NCI-H345 treated with DMSO at 0.1 percent for 48 hours (cell line): ENCODE results near the gene CHD1.

ENCODE experiments used
- DNase-seq: peaks from one replicate; lab custom pipeline; 2025; ENCODE audit not compliant: unreplicated experiment; lab: John Stamatoyannopoulos, UW

CHD1 gene

DNA sequence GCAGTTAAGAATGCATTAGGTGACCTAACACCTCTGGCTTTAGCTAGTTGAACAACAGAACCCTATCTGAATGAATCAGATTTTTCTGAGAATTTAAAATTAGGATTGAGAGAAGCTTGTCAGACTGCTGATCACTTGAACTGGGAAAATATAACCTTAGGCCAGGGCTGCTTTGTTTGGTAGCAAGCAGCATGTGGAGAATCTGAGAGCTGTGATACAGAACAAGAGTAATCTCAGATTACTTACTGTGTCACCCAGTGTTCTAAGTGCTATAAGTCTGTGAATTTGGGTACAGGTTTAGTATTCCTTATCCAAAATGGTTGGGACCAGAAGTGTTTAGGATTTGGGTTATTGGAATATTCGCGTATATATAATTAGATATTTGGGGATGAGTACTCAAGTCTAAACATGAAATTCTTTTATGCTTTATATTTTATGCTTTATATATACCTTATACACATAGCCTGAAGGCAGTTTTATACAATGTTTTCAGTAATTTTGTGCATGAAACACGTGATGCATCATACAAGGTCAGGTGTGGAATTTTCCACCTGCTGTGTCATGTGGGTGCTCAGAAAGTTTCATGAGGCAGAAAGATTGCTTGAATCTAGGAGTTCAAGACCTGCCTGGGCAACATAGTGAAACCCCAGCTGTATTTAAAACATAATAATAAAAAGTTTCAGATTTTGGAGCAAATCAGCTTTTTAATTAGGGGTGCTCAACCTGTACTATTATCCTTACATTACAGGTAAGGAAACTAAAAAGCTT, 8.3 kb upstream of the CHD1 start:
- no peak for DNase-seq

DNA sequence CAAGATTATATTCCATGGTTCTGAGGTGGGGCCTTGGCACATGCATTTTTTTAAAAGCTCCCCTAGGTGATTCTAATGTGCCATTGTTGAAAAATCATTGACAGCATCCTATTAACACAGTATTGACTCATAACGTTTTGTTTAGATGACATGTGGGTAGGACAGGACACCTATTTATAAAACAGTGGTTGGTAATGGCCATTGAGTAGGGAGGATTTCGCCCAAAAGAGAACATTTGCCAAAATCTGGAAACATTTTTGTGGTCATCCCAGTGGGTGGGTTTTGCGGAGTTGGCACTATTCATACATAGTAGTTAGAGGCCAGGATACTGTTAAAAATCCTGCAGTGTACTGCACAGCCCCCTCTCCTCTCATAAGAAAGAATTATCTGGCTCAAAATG, 6.4 kb upstream of the CHD1 start:
- no peak for DNase-seq

DNA sequence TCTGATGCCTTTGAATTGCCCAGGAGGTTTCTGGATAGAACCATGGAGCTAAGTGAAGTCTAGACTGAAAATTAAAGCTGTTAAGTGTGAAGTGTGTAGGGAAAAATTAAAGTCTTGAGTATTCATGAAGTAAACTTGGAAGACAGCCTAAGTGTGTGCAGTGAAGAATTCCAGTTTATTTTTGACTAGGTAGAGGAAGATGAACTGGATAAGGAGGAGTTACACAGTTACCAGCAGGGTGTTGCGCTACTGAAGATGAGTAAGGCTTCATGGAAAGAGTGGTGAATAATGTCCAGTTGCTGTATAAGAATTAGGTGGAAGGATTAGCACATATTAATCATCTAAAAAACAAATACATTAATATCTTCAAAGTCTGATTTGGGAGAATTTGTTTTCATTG, 5.7 kb upstream of the CHD1 start:
- DNase-seq: no peak

DNA sequence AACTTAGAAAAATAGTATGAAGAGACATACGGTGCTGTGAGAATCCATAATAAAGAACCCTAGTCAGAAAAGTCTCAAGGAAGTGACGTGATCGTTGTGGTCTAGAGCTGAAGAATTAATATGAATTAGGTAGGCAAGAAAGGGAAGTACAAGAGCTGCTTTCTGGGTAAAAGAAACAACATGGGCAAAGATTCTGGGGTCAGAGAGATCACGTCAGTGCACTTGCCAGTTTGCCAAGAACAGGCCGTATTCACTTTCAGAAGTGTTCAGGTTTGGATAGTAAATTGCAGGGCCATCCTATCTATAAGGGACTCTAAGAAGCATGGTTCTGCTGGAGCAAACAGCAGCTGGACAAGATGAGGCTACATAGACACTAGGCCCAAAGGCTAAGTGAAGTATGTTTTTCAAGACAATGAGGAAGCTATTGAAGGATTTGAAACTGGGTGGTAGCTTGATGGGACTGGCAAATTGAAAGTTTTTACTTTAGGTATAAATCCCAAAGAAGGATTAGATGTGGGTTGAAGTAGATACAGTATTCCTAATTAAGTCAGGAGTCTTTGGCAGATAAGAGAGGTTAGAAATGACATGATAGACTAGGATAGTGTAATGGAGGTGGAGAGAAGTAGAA, 4.8 kb upstream of the CHD1 start:
- no peak for DNase-seq

DNA sequence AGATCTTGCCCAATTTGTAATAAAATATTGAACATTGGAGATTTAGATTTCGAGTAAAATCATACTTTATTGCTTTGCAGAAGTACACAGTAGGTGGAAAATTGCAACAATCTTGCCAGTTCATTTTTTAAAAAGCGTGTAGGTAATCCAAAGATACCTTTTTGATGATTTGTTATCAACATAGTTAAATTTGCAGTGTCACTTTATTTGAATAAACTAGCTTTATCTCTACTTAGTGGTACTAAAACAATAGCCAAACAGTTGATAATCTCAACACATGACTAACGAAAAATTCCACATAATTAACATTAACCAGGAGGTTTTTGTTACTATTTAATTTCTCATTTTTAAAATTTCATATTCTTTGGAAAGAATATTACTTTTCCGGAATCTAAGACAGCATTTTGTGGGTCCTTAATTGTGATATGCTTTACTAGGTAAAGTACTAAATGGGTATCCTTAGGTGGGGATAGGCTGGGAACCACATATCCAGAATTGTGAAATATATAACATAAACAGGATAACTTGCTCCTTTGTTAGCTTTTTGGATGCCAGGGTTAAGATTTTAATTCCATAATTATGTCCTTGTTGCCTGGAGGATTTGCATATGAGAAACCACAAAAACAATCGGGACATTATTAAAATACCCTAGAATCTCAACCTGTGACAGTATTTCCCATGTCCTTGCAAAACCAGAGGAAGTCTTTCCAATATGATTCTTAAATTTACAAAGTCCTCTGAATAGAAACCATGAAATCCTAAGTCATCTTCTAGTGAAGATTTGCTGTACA, 2.4 kb upstream of the CHD1 start:
- no peak for DNase-seq

DNA sequence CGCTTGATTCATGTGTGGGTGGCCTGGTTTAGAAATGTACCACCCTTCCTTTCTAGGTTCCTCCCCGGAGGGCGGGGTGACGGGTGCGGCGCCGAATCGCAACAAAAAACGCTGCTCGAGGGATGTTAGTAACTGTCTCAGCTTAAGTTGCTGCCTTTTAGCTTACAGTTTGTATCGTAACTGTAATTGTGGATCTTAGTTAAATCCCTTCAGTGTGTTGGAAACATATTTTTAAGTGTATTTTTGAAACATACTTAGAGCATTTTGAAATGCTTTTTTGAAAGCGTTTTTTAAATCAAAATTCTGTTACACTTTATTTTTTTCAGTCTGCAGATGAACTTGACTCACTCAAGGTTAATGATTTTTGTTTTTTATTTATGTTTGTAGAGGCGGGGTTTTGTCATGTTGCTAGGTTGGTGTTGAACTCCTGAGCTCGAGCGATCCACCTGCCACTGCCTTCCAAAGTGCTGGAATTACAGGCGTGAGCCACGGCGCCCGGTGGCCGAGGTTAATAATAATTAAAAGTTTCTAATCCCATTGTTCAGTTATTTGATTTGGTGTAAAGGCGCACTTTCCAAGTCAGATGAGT, 997 bp upstream of the CHD1 start:
- no peak for DNase-seq

DNA sequence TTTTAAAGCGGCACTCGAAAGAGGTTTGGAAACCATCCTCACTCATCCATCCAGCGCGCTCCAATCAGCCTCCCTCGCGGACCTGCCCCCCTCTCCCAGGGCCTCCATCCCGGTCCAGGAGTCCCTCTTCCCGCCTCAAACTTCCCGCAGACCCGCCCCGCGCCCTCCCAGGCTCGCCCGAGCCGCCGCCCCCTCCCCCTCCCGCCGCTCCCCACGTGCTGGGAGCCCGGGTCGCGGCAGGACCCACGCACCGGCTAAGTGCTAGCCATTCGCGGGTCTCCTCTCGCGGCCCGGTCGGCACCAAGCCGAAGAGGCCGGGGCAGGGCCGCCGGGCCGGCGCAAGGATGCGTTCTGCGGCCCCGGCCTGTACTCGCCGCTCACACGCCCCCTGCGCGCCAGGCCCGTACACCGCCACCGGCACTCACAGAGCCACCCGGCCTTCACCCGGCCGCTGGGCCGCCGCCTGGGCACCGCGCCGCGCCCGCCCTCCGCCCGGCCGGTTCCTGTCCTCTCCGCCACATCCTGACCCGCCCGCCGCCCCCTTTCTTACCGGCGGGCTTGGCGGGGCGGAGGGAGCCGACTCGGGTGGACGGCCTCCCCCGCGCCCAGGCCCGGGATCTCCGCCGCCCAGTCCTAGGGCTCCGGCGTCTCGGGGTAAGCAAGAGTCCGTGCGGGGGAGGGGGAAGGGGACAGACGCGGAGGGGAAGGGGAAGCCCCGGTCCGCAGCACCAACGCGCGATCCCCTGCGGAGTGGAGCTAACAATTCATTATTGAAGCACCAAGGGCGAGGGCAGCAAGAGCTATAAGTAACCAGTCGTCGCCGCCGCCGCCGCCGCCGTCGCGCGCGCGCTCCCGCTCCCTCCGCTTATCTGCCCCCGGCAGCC, 576 bp downstream of the CHD1 start:
- DNase-seq: peak; percentile 30

DNA sequence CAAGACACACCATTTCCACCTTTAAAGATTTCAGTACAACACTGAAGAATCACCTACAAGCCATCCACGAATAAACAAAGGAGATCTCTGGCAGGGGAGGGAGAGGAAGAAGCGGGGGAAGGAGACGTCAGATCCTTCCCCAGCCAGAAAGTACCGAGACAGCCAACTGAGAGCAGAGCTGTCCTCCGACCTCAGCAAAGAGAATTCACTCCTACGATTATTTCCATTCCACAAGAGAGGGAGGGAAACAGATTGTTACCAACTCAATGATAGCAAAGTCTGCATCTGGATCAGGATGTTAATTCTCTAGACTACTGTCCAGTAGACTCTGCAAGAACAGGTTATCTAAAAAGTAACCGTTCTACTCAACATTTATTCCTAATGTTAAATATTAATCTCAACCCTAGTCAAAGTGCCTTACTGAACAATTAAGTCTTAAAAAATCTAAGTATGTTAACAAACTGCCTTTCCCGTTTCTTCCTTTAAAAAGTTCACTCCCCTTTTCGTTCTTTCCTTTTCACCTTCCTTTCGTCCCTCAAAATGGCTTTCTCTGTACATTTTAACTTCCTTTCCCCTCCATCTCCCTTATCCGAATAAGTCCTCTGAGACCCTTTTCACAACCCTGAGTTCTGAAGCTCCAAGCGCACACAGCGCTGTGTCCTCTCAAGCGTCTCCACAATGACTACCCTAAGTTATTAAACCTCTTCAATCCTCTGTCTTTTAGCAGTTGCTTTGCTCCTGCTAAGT, 1.4 kb downstream of the CHD1 start:
- no peak for DNase-seq

DNA sequence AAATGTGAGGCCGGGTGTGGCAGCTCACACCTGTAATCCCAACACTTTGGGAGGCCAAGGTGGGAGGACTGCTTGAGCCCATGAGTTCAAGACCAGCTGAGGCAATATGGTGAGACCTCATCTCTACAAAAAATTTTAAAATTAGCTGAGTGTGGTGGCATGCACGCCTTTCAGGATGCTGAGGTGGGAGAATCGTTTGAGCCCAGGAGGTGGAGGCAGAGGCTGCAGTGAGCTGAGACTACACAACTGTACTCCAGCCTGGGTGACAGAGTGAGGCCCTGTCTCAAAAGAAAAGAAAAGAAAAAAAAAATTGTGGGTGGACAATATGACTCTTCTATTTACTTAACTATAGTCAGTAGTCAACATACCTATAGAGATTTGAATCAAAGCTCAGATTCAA, 4.8 kb downstream of the CHD1 start:
- DNase-seq: no peak

DNA sequence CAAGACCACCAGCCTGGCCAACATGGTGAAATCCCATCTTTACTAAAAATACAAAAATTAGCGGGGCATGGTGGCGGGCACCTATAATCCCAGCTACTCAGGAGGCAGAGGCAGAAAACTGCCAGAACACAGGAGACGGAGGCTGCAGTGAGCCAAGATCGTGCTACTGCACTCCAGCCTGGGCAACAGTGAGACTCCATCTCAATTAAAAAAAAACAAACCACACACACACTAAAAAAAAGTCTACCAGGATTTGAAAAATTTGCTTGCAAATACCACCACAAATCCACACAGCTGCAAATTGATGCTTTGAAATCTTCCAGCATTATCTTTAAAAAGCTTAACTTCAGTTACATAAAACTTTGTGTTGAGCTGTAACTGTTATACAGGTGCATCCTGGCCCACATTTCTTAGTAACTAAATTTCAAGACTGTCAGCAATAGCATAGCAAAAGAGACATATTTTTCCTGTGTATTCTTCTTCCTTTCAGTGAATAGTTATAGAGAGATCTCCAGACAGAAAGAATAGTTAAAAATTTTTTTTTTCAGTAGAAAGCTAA, 6.8 kb downstream of the CHD1 start:
- no peak for DNase-seq

DNA sequence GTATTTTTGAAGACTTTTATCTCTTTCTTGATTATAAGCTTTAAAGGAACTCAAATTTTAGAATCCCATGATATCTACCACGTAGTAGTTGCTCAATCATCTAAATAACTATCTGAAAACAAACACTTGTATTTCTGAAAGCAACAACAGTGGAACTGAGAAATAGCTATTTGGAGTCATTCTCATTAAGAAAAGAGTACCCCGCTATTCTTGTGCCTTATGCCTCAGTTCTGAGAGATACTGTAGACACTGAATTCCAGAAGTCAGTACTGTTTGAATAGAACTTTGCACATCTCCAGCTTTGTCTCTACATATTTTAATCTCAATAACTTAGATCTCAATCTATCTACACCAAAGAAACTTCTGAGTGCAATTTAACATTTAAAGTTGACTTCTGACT, 11.4 kb downstream of the CHD1 start:
- no peak for DNase-seq

DNA sequence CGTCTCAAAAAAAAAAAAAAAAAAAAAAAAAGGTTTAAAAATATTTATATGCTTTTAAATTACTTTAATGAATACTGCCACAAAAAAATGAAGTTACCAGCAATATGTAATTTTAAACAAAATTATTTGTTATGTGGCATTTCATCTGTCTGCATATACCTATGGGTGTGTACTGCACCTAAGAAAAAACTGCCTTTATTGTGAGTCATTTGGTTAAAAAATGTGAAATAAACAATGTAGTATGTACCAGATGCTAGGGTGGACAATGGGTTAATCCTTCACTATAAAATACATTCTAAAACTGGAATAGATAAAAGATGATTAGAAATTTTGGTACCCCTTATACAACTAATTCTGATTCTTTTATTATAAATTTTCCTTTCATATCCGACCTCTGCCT, 12.3 kb downstream of the CHD1 start:
- DNase-seq: no peak

DNA sequence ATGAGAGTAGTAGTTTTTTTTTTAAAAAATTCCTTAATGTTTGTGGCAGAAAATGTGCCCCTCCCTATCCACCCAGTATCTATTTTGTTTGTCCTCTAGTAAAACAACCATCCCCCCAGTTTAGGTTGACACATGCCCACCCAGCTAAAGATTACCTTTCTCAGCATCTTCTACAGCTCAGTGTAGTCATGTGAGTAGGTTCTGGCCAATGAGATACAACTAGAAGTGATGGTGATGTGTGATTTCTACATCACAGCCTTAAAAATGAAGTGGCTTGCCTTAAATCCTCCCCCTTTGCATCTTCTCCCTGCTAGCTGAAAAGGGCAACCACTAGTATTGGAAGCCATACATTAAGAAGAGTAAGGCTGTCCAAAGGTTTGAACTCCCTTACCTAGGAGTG, 14.9 kb downstream of the CHD1 start:
- DNase-seq: no peak

DNA sequence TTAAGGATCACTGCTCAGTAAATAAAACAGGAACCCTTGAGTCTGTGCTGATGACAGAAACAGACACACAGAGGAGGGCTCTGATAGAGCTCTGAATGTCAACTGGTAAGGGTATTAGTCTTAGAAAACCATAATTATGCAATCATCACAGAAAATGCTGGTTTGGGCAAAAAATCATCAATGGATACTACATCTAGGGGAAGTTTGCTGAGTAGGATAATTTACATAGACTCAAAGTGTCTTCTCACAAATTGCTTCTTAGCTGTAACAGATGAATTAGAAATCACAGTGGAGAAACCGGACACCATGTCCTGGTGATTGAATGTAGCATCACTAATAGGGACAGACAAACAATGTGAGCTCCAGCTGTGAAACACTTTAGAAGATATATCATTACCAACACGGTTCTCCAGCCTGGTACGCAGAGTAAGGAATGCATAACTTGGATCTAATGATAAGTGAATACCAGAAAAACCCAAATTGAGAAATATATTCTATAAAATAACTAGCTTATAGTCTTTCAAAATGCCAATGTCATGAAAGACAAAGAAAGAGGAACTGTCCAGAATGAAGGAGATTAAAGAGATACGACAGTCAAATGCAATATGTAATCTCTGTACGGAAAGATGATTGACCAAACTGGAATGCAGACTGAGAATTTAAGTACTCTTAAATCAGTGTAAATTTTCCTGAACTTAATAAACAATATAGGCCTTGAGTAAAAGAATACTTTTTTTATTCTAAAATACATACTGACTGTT, 17.3 kb downstream of the CHD1 start:
- DNase-seq: peak; percentile 29

DNA sequence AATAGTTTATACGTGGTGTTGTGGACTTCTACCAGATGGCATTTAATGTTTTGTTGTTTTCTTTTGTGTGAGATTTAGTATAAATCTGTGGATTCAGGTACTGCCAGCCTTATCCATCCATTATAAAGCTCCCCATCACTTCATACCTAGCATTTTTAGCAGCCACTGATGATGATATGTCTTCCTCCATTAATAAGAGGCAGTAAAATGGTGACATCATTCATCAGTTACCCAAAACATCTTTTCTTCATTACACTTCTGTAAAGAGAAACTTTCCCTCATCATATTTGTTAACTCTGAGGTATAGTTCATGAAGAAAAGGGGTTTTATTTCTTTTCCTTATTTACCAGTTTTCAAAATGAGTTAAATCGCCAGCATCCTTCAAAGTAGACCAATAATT, 19.4 kb downstream of the CHD1 start:
- DNase-seq: no peak

DNA sequence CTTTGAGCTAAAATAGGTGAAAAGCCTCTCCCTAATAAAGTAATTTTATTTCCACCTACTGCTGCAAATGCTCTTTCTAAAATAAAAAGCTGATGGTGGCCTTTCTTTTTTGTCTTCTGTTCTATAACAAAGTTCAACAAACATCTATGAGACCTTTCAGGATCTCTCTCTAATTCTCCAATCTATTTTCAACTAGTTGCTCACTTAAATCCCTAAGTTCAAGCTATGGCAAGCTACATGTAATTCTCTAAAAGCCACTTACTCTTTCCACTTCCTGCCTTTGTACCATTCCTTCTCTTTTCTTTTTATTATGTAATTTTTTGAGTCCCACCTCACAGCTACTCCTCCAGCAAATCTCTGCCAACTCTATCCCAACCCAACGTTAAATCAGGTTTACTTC, 20.9 kb downstream of the CHD1 start:
- no peak for DNase-seq

DNA sequence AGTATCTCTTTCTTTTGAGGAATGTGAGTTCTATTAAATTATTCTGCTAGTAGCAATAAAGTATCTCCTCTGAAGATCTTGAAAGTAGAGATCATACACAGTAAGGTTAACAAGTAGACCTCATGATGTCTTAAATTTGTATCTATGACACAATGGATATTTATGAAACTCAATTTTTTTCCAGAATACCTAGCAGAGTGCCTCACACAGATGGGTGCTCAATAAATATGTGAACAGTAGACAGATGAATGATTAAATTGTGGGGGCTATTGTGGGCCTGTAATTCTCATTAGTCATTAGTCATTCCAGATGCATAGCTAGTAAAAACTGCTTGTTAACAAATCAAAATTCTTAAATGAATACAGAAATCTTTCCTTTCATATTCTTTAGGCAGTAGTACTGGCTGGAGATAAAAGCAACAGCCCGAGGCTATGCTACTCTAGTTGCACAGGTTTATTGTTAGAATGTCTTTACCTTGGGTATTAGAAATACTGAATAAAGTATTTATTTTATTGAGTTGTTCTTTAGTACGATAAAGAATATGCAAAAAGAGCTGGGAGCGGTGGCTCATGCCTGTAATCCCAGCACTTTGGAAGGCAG, 22.0 kb downstream of the CHD1 start:
- no peak for DNase-seq

DNA sequence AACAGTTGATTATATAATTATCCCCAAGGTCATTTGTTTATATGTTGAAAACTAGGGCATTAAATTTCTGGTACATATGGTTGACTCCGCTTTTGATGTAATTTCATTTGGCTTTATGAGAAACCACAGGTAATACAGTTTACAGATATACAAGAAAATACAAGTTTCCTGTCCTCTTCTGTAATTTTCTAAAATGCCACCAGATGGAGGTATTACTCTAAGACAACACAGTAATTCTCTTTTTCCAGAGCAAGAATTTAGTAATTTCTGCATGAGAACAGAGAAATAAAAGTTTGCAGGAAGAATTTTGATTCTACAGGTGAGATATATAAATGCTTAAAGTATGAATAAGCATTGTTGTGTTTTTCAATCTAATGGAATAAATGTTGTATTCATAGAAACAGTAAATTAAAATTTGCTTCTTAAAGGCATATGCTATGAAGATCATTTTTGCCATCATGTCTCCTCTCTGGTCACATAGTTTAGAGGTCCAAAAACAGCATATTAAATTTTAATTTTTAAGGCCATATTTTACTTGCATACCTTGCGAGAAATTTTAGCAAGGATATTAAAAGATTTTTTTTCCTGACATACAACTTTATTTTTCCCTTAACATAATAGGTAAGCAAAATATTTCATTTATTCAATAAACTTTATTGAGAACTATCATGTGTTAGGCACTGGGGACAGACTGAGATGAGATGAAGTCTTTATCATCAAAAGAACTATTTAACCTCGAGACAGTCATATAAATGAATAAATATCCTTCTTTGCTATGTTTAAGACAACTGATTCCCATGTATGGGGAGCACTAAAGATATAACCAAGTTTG, 22.7 kb downstream of the CHD1 start:
- DNase-seq: peak; percentile 2
